Midbrain (tissue), 1 donor: Measurements from ENCODE around the gene LRRC37A2.
"Not testable (repeated sequence)": the region's sequence is repeated elsewhere in the genome, so short reads cannot be mapped to it uniquely, and the experiment has no call there.

Source experiments
- DNase-seq: peaks from one replicate; lab custom pipeline; 2025; lab: John Stamatoyannopoulos, UW

Gene LRRC37A2

GRCh38 chr17:46598344-46598931 is 86.2 kb downstream of the LRRC37A2 start:
- not testable (repeated sequence) for DNase-seq

GRCh38 chr17:46600767-46601166 is 88.5 kb downstream of the LRRC37A2 start:
- DNase-seq, result not testable (repeated sequence)

- not testable (repeated sequence) for DNase-seq
These were observed 90.9 kb downstream of the LRRC37A2 start for GRCh38 chr17:46603125-46603524.
